SK-N-SH treated with all-trans-retinoic acid at 6 μM for 48 hours (cell line): Measurements from ENCODE around the gene POMZP3.
"Not testable (repeated sequence)": the region's sequence is repeated elsewhere in the genome, so short reads cannot be mapped to it uniquely, and the experiment has no call there.

Source experiments
- CREB5 ChIP-seq: fragments of 250-450 bp; sonication (Bioruptor Pico); IDR thresholded peaks from 2 replicates; pipeline ENCODE4 v1.5.1; 2020; ENCODE audit warnings: low read depth, mild to moderate bottlenecking, moderate library complexity
- ESRRG ChIP-seq: fragments of 250-450 bp; sonication (Bioruptor Pico); IDR thresholded peaks from 2 replicates; pipeline ENCODE4 v1.6.1; 2021; ENCODE audit warnings: mild to moderate bottlenecking
- GLIS3 ChIP-seq: fragments of 250-450 bp; sonication (Bioruptor Pico); IDR thresholded peaks from 2 replicates; pipeline ENCODE4 v1.5.0; 2020; ENCODE audit warnings: mild to moderate bottlenecking, moderate library complexity
- ISL1 ChIP-seq: fragments of 250-450 bp; sonication (Bioruptor Pico); IDR thresholded peaks from 2 replicates; pipeline ENCODE4 v2.1.2; 2022; ENCODE audit warnings: mild to moderate bottlenecking, moderate library complexity
- PATZ1 ChIP-seq: fragments of 250-450 bp; sonication (Bioruptor Pico); IDR thresholded peaks from 2 replicates; pipeline ENCODE4 v1.8.0; 2020; ENCODE audit warnings: mild to moderate bottlenecking, moderate library complexity, borderline replicate concordance
- TCF4 ChIP-seq: fragments of 250-450 bp; sonication (Bioruptor Pico); IDR thresholded peaks from 2 replicates; pipeline ENCODE4 v1.8.0; 2021; ENCODE audit warnings: mild to moderate bottlenecking, moderate library complexity, borderline replicate concordance
- TOX ChIP-seq: fragments of 250-450 bp; sonication (Bioruptor Pico); IDR thresholded peaks from 2 replicates; pipeline ENCODE4 v1.8.0; 2021; ENCODE audit warnings: mild to moderate bottlenecking, moderate library complexity, borderline replicate concordance

GRCh38 chr7:76626989-76627642, at the start of gene POMZP3:
- not testable (repeated sequence) for TF ChIP-seq ESRRG (CRISPR knock-in tag); ISL1 (CRISPR knock-in tag); PATZ1 (CRISPR knock-in tag); TCF4 (CRISPR knock-in tag); CREB5 (CRISPR knock-in tag); TOX
- TF ChIP-seq GLIS3, result peak; percentile 84; the same call in 1 of the 2 replicates
